GM19463 (cell line): ENCODE measurements around the gene SLC2A13.
"Not testable (repeated sequence)": the region's sequence is repeated elsewhere in the genome, so short reads cannot be mapped to it uniquely, and the experiment has no call there.

Source experiments
- ATAC-seq: cut with Tn5 transposase; IDR thresholded peaks from one replicate; pipeline ENCODE4 v1.9.1; 2021; ENCODE audit warnings: mild to moderate bottlenecking, moderate library complexity; ENCODE audit not compliant: unreplicated experiment

Gene SLC2A13

GRCh38 chr12:39777465-39777864, 328.4 kb downstream of the SLC2A13 start:
- no peak for ATAC-seq

- no peak for ATAC-seq
These were observed 332.6 kb downstream of the SLC2A13 start for GRCh38 chr12:39773266-39773665.

GRCh38 chr12:39772821-39773259, 333.0 kb downstream of the SLC2A13 start:
- ATAC-seq = no peak

- no peak for ATAC-seq
These were observed 334.4 kb downstream of the SLC2A13 start for GRCh38 chr12:39771456-39771855.

- peak; percentile 67 for ATAC-seq
These were observed 340.8 kb downstream of the SLC2A13 start for GRCh38 chr12:39764944-39765560.

- ATAC-seq = no peak
These were observed 342.1 kb downstream of the SLC2A13 start for GRCh38 chr12:39763890-39764169.

- ATAC-seq = no peak
These were observed 342.6 kb downstream of the SLC2A13 start for GRCh38 chr12:39763071-39763889.

- no peak for ATAC-seq
These were observed 350.4 kb downstream of the SLC2A13 start for GRCh38 chr12:39755478-39755877.

- ATAC-seq = no peak
These were observed 353.3 kb downstream of the SLC2A13 start for GRCh38 chr12:39752482-39753137.

- not testable (repeated sequence) for ATAC-seq
These were observed 359.7 kb downstream of the SLC2A13 start for GRCh38 chr12:39746151-39746550.

GRCh38 chr12:39743655-39744054, 362.2 kb downstream of the SLC2A13 start:
- no peak for ATAC-seq

GRCh38 chr12:39736406-39736805, 369.5 kb downstream of the SLC2A13 start:
- ATAC-seq = no peak

- no peak for ATAC-seq
These were observed 382.1 kb downstream of the SLC2A13 start for GRCh38 chr12:39723831-39724230.

GRCh38 chr12:39722504-39722903, 383.4 kb downstream of the SLC2A13 start:
- ATAC-seq = no peak

GRCh38 chr12:39713552-39713951, 392.3 kb downstream of the SLC2A13 start:
- no peak for ATAC-seq

- ATAC-seq = no peak
These were observed 393.5 kb downstream of the SLC2A13 start for GRCh38 chr12:39712334-39712733.
